Inferior parietal cortex (tissue), 1 donor: ENCODE results near the gene PHLDB3.
"Not testable (repeated sequence)": the region's sequence is repeated elsewhere in the genome, so short reads cannot be mapped to it uniquely, and the experiment has no call there.

Experiments used
- DNase-seq: peaks from one replicate; pipeline ENCODE4 v3.0.0-alpha.2; 2016; ENCODE audit errors: extremely low spot score

The PHLDB3 gene

DNA sequence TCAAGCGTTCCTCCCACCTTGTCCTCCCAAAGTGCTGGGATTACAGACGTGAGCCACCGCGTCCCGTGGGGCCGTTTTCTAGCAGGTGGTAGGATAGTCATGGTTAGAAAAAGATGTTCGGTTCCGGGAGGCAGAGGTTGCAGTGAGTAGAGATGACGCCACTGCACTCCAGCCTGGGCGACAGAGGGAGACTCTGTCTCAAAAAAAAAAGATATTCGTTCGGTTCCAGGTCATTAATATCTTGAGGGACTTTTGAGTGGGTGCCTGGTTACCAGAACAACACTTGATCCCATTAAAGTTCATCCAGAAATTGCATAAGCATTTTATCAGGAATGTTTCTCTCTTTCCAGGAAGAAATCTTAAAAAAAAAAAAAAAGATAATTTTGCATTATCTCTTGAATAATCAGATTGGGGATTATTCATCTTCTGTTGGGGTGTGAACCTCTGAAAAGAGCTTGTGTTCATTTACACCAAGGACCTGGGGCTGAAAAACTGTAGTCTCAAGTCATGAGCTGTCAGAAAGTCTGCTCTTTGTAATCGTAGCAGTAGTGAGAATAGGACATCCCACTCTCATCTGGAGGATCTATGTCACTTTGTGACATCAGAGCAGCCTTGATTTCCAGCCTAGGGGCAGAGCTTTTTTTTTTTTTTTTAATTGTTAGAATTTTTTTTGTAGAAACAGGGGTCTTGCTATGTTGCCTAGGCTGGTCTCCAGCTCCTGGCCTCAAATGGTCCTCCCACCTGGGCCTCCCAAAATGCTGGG lies 23.5 kb upstream of the PHLDB3 start:
- no peak for DNase-seq

DNA sequence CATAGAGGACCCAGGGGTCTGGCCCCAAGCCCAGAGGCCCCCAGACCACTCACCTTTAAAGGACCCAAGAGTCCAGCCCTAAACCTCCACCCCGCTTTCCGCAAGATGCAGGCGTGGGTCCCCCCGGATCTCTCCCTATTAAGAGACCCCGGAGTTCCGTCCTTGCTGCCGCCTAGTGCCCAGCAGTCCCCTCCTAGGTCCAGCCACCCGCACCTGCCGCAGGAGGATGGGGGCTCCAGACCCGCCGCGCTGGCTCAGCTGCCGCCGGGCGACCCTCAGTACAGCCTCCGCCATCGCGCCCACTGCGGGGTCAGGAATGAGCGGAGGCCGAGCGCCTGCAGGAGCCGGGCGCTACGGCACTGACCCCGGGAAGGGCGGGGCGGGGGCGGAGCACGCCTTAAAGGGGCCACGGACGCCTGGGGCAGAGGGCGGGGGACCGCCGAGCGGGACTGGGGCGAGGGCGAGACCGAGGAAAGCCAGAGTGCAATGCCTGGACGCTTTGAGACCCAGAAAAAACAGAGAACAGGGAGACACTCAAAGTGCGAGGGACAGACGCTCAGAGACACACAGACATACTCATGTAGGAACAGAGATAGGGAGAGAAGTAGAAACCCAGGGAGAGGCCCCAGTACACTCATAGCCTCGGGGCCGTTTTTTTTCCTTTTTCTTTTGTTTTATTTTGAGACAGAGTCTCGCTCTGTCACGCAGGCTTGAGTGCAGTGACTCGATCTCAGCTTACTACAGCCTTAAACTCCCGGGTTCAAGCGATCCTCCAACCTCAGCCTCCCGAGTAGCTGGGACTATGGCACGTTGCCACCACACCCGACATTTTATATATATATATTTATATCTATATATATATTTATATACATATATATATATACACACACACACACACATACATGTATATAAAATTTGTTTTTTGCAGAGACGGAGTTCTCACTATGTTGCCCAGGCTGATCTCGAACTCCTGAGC lies 22.6 kb upstream of the PHLDB3 start, which contains the start of gene ETHE1:
Gene ETHE1 (minus strand): TSS at position 318 of the 976 bp plus-strand sequence. CDS start 24 bp downstream, at position 294.
- DNase-seq: peak; percentile 68

DNA sequence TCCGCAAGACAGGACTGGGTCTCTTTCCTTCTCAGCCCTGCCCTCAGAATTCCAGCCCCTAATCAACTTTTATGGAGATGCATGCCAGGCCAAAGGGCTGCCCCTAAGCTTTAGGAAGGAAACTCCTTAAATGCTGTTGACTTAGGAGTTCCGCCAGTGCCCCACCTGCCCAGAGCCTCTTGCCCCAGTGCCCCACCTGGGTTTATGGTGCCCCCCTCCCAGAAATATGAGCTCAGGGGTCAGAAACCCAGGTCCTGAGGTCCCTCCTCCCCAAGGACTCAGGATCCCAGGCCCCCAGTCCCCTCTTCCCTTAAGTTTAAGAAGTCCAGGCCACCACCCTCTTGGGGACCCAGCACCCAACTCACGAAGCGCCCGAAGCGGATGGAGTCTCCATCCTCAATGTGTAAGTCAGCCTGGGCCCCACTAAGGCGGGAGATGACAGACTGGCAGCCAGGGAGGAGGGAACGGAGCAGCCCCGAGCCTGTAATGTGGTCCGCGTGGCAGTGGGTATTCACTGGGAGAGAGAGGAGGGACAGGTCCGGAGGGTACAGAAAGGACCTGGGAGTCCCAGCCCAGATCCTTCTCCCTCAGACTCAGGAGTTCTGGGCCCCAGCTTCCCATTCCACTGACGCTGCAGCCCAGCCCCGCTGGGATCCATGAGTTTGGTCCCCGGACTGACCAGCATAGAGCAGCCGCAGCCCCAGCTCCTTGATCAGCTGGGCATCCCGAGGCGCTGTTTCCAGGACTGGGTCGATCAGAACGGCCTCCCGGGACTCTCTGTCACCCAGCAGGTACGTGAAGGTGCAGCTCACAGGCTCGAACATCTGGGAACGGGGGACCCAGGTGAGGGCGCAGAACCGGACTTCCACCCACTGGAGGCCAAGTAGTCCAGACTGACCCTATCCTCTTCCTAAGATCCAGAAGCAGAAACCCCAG lies 21.6 kb upstream of the PHLDB3 start:
- DNase-seq: no peak

DNA sequence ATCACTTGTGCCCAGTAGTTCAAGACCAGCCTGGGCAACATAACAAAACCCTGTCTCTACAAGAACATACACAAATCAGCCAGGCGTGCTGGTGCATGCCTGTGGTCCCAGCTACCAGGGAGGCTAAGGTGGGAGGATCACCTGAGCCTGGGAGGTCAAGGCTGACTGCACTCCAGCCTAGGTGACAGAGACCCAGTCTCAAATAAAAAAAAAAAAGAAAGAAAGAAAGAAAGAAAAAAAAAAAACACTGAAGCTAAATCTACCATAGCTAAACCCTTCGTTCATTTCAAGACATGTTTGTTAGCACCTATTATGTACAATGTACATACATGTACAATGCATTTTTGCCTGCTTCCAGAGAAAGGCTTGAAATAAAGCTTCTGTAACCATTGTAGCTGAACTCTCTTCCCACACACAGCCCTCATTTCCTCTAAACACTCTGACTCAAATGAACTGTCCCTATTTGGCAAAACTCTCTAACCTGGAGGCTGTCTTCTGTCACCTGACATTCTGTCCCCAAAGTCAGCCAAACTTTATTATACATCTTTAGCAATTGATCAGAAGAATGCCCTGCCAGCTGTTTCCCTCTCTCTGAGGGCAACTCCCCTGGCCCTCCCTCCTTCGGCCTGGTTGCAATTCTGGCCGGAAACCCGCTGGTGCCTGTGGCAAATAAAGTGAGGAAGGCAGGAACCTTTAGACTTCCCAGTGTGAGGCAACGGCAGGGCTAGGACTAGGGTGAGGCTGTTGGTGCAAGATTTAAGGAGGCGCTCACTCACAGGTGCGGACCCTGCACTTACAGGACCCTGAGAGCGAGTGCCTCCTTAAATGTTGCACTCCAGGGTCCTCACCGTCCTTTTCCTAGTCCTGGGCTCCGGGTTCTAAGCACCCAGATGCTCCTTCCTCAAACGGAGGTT lies 20.6 kb upstream of the PHLDB3 start:
- DNase-seq: no peak

DNA sequence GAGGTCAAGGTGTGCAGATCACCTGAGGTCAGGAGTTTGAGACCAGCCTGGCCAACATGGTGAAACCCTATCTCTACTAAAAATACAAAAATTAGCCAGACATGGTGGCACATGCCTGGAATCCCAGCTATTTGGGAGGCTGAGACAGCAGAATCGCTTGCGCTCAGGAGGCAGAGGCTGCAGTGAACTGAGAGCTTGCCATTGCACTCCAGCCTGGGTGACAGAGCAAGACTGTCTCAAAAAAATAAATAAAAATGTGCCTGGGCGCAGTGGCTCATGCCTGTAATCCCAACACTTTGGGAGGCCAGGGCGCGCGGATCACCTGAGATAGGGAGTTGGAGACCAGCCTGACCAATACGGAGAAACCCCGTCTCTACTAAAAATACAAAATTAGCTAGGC lies 19.1 kb upstream of the PHLDB3 start:
- DNase-seq: not testable (repeated sequence)

DNA sequence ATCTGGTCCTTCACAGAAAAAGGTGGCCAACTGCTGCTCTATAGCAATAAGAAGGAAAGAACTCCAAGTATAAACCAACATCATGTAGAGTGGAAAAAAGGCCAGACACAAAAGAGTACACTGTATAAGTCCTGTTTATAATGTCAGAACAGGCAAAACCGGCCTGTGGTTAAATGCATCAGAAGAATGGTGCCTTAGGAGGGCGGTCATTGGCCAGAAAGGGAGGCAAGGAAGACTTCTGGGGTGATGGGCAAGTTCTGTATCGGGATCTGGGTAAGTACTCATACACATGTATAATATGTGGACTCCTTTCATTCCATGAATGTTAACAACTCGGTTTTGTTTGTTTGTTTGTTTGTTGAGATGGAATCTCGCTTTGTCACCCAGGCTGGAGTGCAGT lies 18.4 kb upstream of the PHLDB3 start:
- DNase-seq: no peak

DNA sequence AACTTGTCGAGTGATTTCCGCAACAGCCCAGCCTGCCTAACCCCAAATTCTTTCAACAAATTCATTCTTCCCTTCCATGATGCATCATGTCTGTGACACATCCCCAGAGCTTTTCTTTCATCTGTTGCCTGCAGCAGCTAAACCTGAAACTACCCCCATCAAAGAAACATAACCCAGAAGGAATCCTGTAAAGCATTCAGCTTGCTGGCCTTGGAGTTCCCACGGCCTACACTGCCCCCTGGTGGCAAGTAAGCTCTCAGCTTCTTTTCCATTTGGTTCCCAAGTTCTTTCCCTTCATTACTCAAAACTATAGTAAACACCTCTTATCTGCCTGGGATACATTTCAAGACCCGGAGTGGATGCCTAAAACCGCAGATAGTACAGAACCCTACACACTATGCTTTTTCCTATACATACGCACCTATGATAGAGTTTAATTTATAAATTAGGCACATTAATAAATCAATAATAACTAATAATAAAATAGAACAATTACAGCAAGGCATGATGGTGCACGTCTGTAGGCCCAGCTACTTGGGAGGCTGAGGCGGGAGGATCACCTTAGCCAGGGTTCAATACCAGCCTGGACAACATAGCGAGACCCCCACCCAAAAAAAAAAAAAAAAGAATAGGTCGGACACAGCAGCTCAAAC lies 15.0 kb upstream of the PHLDB3 start:
- DNase-seq: peak; percentile 94

DNA sequence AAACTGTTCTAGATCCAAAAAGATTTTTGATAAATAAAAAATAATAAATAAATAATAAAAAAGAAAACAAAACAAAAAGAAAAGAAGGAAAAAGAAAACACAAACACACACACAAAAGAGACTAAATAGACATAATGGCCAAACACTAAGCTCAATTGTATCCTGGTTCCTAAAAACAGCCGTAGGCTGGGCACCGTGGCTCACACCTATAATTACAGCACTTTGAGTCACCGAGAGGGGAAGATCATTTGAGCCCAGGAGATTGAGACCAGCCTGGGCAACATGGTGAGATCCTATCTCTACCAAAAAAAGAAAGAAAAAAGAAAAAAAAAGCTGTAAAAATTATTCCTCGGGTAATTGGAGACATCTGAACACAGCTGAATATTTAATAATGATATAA lies 13.5 kb upstream of the PHLDB3 start:
- DNase-seq: no peak

DNA sequence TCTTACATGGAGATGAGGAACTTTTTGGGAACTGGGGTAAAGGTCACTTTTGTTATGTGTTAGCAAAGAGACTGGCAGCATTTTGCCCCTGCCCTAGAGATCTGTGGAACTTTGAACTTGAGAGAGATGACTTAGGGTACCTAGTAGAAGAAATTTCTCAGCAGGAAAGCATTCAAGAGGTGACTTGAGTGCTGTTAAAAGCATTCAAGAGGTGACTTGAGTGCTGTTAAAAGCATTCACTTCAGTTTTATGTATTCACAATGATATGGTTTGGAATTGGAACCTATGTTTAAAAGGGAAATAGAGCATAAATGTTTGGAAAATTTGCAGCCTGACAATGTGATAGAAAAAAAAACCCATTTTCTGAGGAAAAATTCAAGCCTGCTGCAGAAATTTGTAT lies 7.9 kb upstream of the PHLDB3 start:
- DNase-seq: not testable (repeated sequence)

DNA sequence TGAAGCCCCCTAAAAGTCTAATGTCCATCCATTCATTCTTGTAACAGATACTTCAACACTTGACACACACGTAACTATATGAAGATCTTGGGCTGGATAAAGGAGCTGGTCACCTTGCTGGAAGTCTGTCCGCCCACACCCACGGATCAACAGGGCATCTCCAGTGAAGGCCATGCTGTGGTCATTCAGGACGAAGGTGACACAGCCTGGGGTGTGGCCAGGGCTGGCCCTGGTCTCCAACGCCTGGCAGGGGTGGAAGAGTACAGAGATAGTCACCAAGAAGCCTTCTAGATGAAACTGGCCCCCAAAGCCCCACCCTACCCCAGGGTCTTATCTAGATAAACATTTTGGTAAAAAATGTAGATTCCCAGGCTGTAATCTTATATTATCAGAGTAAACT lies 6.8 kb upstream of the PHLDB3 start:
- DNase-seq: no peak

DNA sequence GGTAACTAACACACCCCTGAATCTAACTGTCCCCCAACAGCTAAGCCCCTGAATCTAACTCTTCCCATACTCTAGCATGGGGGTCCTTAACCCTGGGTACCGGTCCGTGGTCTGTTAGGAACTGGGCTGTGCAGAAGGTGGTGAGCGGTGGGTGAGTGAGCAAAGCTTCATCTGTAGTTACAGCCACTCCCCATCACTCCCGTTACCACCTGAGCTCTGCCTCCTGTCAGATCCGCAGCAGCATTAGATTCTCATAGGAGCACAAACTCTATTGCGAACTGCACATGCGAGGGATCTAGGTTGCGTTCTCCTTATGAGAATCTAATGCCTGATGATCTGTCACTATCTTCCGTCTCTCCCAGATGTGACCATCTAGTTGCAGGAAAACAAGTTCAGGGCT lies 6.2 kb upstream of the PHLDB3 start:
- no peak for DNase-seq

DNA sequence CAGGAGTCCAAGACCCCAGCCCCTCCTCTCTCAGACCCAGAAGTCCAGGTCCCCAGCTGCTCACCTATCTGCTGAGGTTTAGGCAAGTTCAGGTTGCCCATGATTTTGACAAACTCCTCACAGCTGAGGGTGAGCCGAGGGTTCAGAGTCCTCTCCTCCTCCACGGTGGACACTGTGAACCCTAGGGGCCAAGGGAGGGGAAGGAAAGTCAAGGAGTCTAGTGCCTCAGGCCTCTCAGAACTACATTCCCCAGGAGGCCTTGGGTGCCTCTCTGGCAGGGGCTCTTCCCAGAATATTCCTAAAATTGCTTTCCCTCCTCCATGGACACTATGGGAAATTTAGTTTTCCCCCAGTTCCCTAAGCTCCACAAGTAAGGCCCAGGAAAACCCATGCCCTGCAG lies 3.3 kb upstream of the PHLDB3 start:
- DNase-seq: no peak

DNA sequence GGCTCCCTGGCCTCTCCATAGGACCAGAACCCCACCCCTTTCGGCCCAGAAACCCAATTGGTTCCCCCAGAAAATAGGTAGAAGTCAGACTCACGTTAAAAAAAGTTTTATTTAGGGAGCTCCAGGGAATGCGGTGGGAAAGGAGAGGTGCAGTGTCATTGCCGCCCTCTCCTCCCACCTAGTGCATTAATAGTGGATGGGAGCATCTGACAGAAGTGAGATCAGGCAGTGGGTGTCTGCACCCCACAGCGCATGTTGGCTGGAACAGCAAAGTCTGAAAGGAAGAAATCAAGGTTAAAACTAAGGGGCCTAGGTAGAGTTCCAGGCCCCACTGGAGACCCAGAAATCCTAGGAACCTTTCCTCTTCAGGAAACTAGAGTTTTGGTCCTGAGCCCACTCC lies 2.1 kb upstream of the PHLDB3 start:
- DNase-seq: no peak

DNA sequence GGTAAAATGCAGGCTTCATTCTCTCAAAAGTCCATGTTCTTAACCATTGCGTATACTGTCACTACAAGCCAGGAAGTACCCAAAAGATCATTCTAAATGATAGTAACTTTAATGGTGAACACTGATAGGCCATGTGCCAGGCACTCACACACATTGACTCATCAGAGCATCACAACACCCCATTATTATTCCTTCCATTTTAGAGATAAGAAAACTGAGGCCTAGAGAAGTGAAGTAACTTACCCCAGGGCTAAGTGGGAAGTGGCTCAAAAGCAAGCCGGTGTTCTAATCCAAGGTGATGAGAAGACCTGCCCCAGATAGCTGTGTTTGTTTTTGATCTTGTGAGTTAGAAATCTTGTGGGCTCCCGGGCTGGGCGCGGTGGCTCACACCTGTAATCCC lies 1.4 kb upstream of the PHLDB3 start:
- no peak for DNase-seq

DNA sequence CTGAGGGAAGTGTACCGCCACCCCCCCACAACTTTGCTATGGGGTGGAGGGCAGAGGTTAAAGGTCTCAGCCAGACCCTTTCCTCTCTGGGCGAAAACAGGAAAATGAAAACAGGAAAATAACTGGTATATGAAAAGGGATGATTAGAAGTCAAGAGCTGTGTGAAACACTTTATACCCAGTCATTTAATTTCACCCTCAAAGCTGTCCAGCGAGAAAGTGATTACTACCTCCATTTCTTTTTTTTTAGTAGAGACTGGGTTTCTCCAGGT lies 575 bp upstream of the PHLDB3 start:
- DNase-seq: no peak

DNA sequence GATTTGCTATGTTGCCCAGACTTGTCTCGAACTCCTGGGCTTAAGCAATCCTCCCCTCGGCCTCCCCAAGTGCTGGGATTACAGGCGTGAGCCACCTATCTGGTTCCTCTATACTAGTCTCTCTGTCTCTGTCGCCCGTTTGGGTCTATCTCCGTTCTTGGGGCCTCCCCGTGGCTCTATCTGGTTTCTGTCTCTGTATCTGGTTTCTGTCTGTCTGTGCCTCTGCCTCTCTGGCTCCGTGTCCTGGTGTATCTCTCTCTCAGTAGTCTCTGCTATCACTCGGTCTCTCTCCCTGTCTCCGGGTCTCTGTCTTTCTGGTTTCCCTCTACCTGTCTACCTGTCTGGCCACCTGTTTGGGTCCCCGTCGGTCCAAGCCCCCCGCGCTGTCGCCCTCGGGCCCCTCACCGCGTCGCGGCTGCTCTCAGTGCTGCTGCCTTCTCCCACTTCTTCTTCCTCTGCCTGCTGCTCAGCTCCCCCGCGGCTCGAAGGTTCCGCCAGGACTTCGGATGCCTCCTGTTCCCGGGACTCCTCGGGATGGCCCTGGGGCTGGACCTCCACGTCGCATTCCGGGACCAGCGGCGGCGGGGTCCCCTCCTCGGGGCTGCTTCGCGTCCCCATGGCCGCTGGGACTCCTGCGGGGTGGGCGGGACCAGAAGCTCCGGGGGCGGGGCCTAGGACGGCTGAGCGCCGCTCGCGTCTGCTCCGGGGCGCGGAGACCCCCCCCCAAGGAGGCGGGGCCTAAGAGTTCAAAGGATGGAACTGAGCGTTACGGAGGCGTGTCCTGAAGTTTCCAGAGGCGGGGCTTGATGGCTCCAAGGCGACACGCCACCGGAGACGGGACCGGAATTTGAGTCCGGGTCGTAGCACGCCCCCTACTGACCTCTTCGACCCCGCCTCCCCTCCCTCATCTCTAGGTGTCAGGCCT lies 783 bp downstream of the PHLDB3 start:
- peak; percentile 94 for DNase-seq

DNA sequence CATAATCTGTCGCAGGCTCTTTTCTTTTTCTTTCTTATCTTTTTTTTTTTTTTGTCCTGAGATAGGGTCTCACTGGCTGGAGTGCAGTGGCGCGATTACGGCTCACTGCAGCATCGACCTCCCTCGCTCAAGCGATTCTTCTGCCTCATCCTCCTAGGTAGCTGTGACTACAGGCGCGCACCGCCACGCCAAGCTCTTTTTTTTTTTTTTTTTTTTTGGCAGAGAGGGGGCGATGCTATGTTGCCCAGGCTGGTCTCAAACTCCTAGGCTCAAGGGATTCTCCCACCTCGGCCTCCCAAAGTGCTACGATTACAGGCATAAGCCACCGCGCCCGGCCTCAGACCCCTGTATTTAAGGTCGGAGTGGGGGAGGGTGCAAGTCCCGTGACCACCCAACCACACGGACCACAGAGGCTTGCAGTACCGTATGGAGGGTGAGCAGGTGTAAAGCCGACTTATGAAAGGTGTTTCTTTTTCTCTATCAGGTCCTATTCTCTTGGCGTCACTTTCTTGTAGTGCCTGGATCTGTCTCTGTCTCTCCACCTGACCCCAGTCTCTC lies 2.0 kb downstream of the PHLDB3 start:
- no peak for DNase-seq

DNA sequence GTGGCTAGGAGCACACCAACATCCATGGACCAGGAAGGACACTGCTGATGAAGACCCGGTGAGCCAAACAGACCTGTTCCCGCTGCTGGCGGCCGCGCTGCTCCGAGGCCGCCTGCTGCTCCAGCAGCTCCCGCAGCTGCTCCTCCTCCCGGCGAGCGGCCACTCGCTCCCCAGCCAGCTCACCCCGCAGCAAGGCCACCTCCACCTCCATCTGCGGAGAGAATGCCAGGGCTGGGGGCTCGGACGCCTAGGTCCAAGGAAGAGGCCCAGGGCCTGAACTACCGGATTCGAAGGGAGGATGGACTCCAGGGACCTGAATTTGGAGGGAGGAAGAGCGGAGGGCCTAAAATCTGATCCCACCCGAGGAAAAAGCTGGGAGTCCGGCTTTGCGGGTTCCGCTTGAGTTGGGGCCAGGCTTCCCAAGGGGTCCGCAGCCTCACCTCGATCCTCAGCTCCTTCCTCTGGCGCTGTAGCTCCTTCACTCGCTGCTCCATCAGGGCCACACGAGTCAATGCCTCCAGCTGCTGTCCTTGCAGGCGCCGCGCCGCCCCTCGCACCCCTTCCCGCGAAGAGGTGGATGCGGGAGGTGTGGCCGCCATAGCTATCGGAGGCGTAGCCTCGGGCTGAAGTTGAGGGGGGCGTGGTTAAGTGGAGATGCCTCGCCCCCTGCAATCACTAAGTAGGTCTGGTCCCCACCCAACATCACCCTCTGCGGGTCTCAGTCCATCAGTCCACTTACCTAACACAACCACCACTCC lies 2.7 kb downstream of the PHLDB3 start:
- DNase-seq: no peak
